ENCODE measurements around the gene RAB8B. TPM values are rescaled to one million over a fixed set of nuclear protein-coding genes. Genes with fewer than 3 reads are reported as not detected.

Gene RAB8B
- total and polyA plus RNA-seq, 9 of the 15 experiments (the other 6 are each of a cell fraction or from before 2014, with no cell fraction given): 7.8 to 32.1 (median 24.2) TPM

GRCh38 chr15:63160638-63161037 lies 28.8 kb upstream of the RAB8B start:
- DNase-seq (ENCODE audit: extremely low read depth in 1 of 4, low spot score in 3 of 4) (no peak), ATAC-seq (no peak), FAIRE-seq (no peak)
- H3K27ac ChIP-seq (ENCODE audit: extremely low read depth, low read depth, low read length): no peak overlapping the region
- H3K9me3 ChIP-seq (replicated peaks; ENCODE audit: control insufficient read depth, insufficient read depth, low read depth, low read length): no peaks in the 10 kb centered on the region
- H3K4me2 ChIP-seq (ENCODE audit: insufficient read depth, low read length): no peak overlapping the region
- H3K27me3 ChIP-seq (ENCODE audit: control insufficient read depth in 2 of 2, insufficient read depth in 2 of 2, low read length in 2 of 2): no peaks in the 10 kb centered on the region
- CTCF ChIA-PET (ENCODE audit: low intra/inter-chr PET ratio): no interaction called here
- H3K36me3 ChIP-seq (ENCODE audit: control insufficient read depth, insufficient read depth, low read length): no peaks in the 10 kb centered on the region
- no TSS peak for BruUV-seq (replicated peaks)
- H2AFZ ChIP-seq (ENCODE audit: low read depth, low read length): no peak overlapping the region
- peaks cover 17% of the 10 kb centered on the region for H3K79me2 ChIP-seq (ENCODE audit: control insufficient read depth, insufficient read depth, low read length)
- H3K4me1 ChIP-seq (replicated peaks in 1 of 2; ENCODE audit: control insufficient read depth in 2 of 2, insufficient read depth in 2 of 2, low read length in 2 of 2): peaks cover under 1 to 12% of the 10 kb centered on the region in 2 experiments; a peak in 3 of 5 replicates
- POLR2A ChIA-PET: interaction anchor here (1.0 kb wide), 1 partner anchor 15 kb away, joined by 3 read pairs; no protein-coding TSS in a partner anchor
- in situ Hi-C loops (cut with MboI): no loop called here
- H3K9me1 ChIP-seq (ENCODE audit: control insufficient read depth, insufficient read depth, low read length): no peaks in the 10 kb centered on the region
- TF ChIP-seq ZNF121 (CRISPR knock-in tag; conservative IDR thresholded peaks at IDR 0.05): peak; percentile 52; the same call in 1 of the 2 replicates
- TF ChIP-seq NR1H2 (CRISPR knock-in tag; IDR thresholded peaks at IDR 0.05): no peak
- no peaks in the 10 kb centered on the region for H4K20me1 ChIP-seq (replicated peaks; ENCODE audit: control insufficient read depth, insufficient read depth, low read length)
- intact Hi-C loops (cut with micrococcal nuclease): loop anchor here (10.0 kb wide), 1 partner anchor 244 kb away; no protein-coding TSS in a partner anchor
- no peak overlapping the region for H3K4me3 ChIP-seq
- no peak overlapping the region for H3K9ac ChIP-seq (ENCODE audit: insufficient read depth in 1 of 2, low read depth in 2 of 2, low read length in 2 of 2)

GRCh38 chr15:63163217-63163616 lies 26.2 kb upstream of the RAB8B start:
- FAIRE-seq (no peak), DNase-seq (ENCODE audit: extremely low read depth in 1 of 4, low spot score in 3 of 4) (no peak), ATAC-seq (no peak)
- Histone ChIP-seq H3K9me3 (replicated peaks; ENCODE audit: control insufficient read depth, insufficient read depth, low read depth, low read length) (no peaks in the 10 kb centered on the region), H3K36me3 (ENCODE audit: control insufficient read depth, insufficient read depth, low read length) (no peaks in the 10 kb centered on the region), H3K4me3 (no peak overlapping the region), H4K20me1 (replicated peaks; ENCODE audit: control insufficient read depth, insufficient read depth, low read length) (no peaks in the 10 kb centered on the region), H2AFZ (ENCODE audit: low read depth, low read length) (no peak overlapping the region), H3K9me1 (ENCODE audit: control insufficient read depth, insufficient read depth, low read length) (no peaks in the 10 kb centered on the region), H3K4me2 (ENCODE audit: insufficient read depth, low read length) (no peak overlapping the region), H3K27me3 (ENCODE audit: control insufficient read depth in 2 of 2, insufficient read depth in 2 of 2, low read length in 2 of 2) (no peaks in the 10 kb centered on the region), H3K4me1 (replicated peaks in 1 of 2; ENCODE audit: control insufficient read depth in 2 of 2, insufficient read depth in 2 of 2, low read length in 2 of 2) (peaks cover 0 to under 1% of the 10 kb centered on the region in 2 experiments; a peak in 1 of 5 replicates), H3K27ac (ENCODE audit: extremely low read depth, low read depth, low read length) (no peak overlapping the region), H3K79me2 (ENCODE audit: control insufficient read depth, insufficient read depth, low read length) (peaks cover 2% of the 10 kb centered on the region; the same call in 1 of the 3 replicates), H3K9ac (ENCODE audit: insufficient read depth in 1 of 2, low read depth in 2 of 2, low read length in 2 of 2) (no peak overlapping the region)
- intact Hi-C loops (cut with micrococcal nuclease) (loop anchor here (10.0 kb wide), 1 partner anchor 242 kb away; no protein-coding TSS in a partner anchor), in situ Hi-C loops (cut with MboI) (no loop called here)
- WGBS (ENCODE audit: insufficient coverage, low coverage, missing lambda C conversion rate): 46% methylated on average over 4 of the region's 4 CpGs
- CTCF ChIA-PET (ENCODE audit: low intra/inter-chr PET ratio): no interaction called here
- no TSS peak for BruUV-seq (replicated peaks)
- TF ChIP-seq PCBP2 (IDR thresholded peaks at IDR 0.05; ENCODE audit: low read depth, low read length, poor library complexity, severe bottlenecking): no peak
- no peak for TF ChIP-seq ERF (CRISPR knock-in tag; IDR thresholded peaks at IDR 0.05)
- no peak for TF ChIP-seq POLR2AphosphoS5 (IDR thresholded peaks at IDR 0.05; ENCODE audit: control insufficient read depth, insufficient read depth, low read depth, low read length)
- TF ChIP-seq ZNF146 (CRISPR knock-in tag; IDR thresholded peaks at IDR 0.05; ENCODE audit: unreplicated experiment): no peak
- TF ChIP-seq LEF1 (IDR thresholded peaks at IDR 0.05): no peak
- TF ChIP-seq BRD4 (IDR thresholded peaks at IDR 0.05): no peak
- TF ChIP-seq TFAM (CRISPR knock-in tag; conservative IDR thresholded peaks at IDR 0.05): no peak
- TF ChIP-seq ZEB2 (IDR thresholded peaks at IDR 0.05): no peak
- no peak for TF ChIP-seq HMGN3 (IDR thresholded peaks at IDR 0.05; ENCODE audit: borderline replicate concordance, extremely low read depth, insufficient read length, low read depth, low read length)
- no peak for TF ChIP-seq STAT5B (CRISPR knock-in tag; IDR thresholded peaks at IDR 0.05)
- TF ChIP-seq ZNF274 (IDR thresholded peaks at IDR 0.05; ENCODE audit: borderline replicate concordance, low read depth, low read length): no peak
- no peak for TF ChIP-seq BDP1 (IDR thresholded peaks at IDR 0.05; ENCODE audit: insufficient read depth, insufficient read length)
- TF ChIP-seq DPF2 (IDR thresholded peaks at IDR 0.05): no peak
- no peak for TF ChIP-seq ZNF124 (CRISPR knock-in tag; IDR thresholded peaks at IDR 0.05)
- TF ChIP-seq ATF7 (IDR thresholded peaks at IDR 0.05): no peak
- no peak for TF ChIP-seq ZNF184 (CRISPR knock-in tag; IDR thresholded peaks at IDR 0.05)
- TF ChIP-seq ESRRB (CRISPR knock-in tag; IDR thresholded peaks at IDR 0.05; ENCODE audit: borderline replicate concordance): no peak
- no peak for TF ChIP-seq HDAC3 (IDR thresholded peaks at IDR 0.05; ENCODE audit: borderline replicate concordance, partially characterized antibody)
- POLR2A ChIA-PET: interaction anchor here (1.1 kb wide), 1 partner anchor 10 kb away, joined by 3 read pairs; no protein-coding TSS in a partner anchor
